K562 (cell line): ENCODE results near the gene ACOT4.

Experiments
- HES1 ChIP-seq: fragments of 450-650 bp; IDR thresholded peaks from 2 replicates; pipeline ENCODE4 v1.6.1; 2016; ENCODE audit warnings: low read depth, mild to moderate bottlenecking, moderate library complexity
- HNRNPUL1 ChIP-seq: fragments of 200-400 bp; formaldehyde crosslinking; IDR thresholded peaks from 2 replicates; pipeline ENCODE4 v1.6.1; 2017; ENCODE audit warnings: low read length
- POLR2AphosphoS5 ChIP-seq: IDR thresholded peaks from 2 replicates; pipeline ENCODE4 v1.6.1; 2011; ENCODE audit warnings: mild to moderate bottlenecking, low read depth, low read length, moderate library complexity; ENCODE audit not compliant: control insufficient read depth, insufficient read depth
- SMAD1 ChIP-seq: fragments of 150-350 bp; IDR thresholded peaks from 2 replicates; pipeline ENCODE4 v1.6.1; 2014; ENCODE audit warnings: low read length, low read depth; ENCODE audit not compliant: partially characterized antibody
- SRF ChIP-seq, 2 experiments: fragments of 250-450, 450-650 bp in 1 of 2; sonication (Bioruptor Pico) in 1 of 2; sonication (generic) in 1 of 2; formaldehyde crosslinking; IDR thresholded peaks; 2 replicates each; pipeline versions ENCODE4 v1.5.0 to v1.5.1; 2020 to 2022; ENCODE audit warnings: mild to moderate bottlenecking in 1 of 2, missing genetic modification reagents in 1 of 2
- TARDBP ChIP-seq: fragments of 450-650 bp; IDR thresholded peaks from 2 replicates; pipeline ENCODE4 v1.6.1; 2016
- U2AF1 ChIP-seq: fragments of 200-400 bp; formaldehyde crosslinking; optimal IDR thresholded peaks from 2 replicates; pipeline ENCODE3; 2017; ENCODE audit warnings: mild to moderate bottlenecking, low read depth, low read length, moderate library complexity
- YY1 ChIP-seq, 3 experiments: IDR thresholded peaks; 2 replicates each; pipeline ENCODE4 v1.6.1; 2011; ENCODE audit warnings: low read length in 2 of 3, mild to moderate bottlenecking in 2 of 3, moderate library complexity in 2 of 3, borderline replicate concordance in 1 of 3, control low read depth in 1 of 3, low read depth in 1 of 3; ENCODE audit not compliant: insufficient read depth in 3 of 3, insufficient replicate concordance in 2 of 3, control insufficient read depth in 1 of 3, insufficient read length in 1 of 3; ENCODE audit errors: extremely low read depth in 1 of 3
- ZNF274 ChIP-seq: IDR thresholded peaks from 2 replicates; pipeline ENCODE4 v1.6.1; 2011; ENCODE audit warnings: low read depth, mild to moderate bottlenecking, low read length, moderate library complexity, borderline replicate concordance
- ZNF57 ChIP-seq: fragments of 450-650 bp; formaldehyde crosslinking; IDR thresholded peaks from 2 replicates; pipeline ENCODE4 v1.4.0; 2020; ENCODE audit warnings: mild to moderate bottlenecking, moderate library complexity
- TF ChIP-seq, protein P1 (sequence below): sonication (generic); formaldehyde crosslinking; IDR thresholded peaks from 2 replicates; pipeline ENCODE4 v1.9.0; 2022; ENCODE audit warnings: mild to moderate bottlenecking, missing genetic modification reagents
- TF ChIP-seq, protein P2 (sequence below), 3 experiments: IDR thresholded peaks in 2 of 3; conservative IDR thresholded peaks in 1 of 3; 2 replicates each; pipeline ENCODE4 v1.5.1; 2011 to 2012; ENCODE audit warnings: low read length in 3 of 3, mild to moderate bottlenecking in 3 of 3, control low read depth in 2 of 3, improper control_type of control experiment in 1 of 3, inconsistent platforms in 1 of 3, low read depth in 1 of 3, mixed read lengths in 1 of 3, moderate library complexity in 1 of 3; ENCODE audit not compliant: insufficient read depth in 2 of 3

GRCh38 chr14:73633116-73634010 lies 41.7 kb downstream of the ACOT4 start:
- TF ChIP-seq U2AF1, result no peak
- no peak for TF ChIP-seq YY1 (IDR thresholded peaks at IDR 0.05; ENCODE audit: borderline replicate concordance in 1 of 3, control insufficient read depth in 1 of 3, extremely low read depth in 1 of 3, insufficient read depth in 3 of 3, insufficient read length in 1 of 3, insufficient replicate concordance in 2 of 3, low read depth in 1 of 3, low read length in 2 of 3)
- TF ChIP-seq HNRNPUL1, result no peak
- TF ChIP-seq, protein P1, sequence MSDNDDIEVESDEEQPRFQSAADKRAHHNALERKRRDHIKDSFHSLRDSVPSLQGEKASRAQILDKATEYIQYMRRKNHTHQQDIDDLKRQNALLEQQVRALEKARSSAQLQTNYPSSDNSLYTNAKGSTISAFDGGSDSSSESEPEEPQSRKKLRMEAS, result no peak
- no peak for TF ChIP-seq SMAD1
- TF ChIP-seq ZNF274, result no peak
- no peak for TF ChIP-seq ZNF57 (CRISPR knock-in tag)
- TF ChIP-seq POLR2AphosphoS5, result no peak
- TF ChIP-seq SRF (CRISPR knock-in tag; IDR thresholded peaks at IDR 0.05), result no peak
- no peak for TF ChIP-seq HES1
- TF ChIP-seq, protein P2, sequence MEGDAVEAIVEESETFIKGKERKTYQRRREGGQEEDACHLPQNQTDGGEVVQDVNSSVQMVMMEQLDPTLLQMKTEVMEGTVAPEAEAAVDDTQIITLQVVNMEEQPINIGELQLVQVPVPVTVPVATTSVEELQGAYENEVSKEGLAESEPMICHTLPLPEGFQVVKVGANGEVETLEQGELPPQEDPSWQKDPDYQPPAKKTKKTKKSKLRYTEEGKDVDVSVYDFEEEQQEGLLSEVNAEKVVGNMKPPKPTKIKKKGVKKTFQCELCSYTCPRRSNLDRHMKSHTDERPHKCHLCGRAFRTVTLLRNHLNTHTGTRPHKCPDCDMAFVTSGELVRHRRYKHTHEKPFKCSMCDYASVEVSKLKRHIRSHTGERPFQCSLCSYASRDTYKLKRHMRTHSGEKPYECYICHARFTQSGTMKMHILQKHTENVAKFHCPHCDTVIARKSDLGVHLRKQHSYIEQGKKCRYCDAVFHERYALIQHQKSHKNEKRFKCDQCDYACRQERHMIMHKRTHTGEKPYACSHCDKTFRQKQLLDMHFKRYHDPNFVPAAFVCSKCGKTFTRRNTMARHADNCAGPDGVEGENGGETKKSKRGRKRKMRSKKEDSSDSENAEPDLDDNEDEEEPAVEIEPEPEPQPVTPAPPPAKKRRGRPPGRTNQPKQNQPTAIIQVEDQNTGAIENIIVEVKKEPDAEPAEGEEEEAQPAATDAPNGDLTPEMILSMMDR (IDR thresholded peaks at IDR 0.05 in 2 of 3, conservative IDR thresholded peaks at IDR 0.05 in 1 of 3; ENCODE audit: insufficient read depth in 2 of 3, low read depth in 1 of 3, low read length in 3 of 3), result peak; percentile 67 to 78 (median 73)
- no peak for TF ChIP-seq TARDBP
